GM12892 (cell line): ENCODE measurements around the gene CDH13.

ENCODE experiments used
- POLR2A ChIP-seq: IDR thresholded peaks from 2 replicates; pipeline ENCODE4 v1.6.1; 2011; ENCODE audit warnings: low read depth, low read length, control low read depth
- POLR2AphosphoS5 ChIP-seq: IDR thresholded peaks from 2 replicates; pipeline ENCODE4 v1.6.1; 2011; ENCODE audit warnings: low read depth, low read length, control low read depth
- TAF1 ChIP-seq: IDR thresholded peaks from 2 replicates; pipeline ENCODE4 v1.6.1; 2011; ENCODE audit warnings: low read depth, mild to moderate bottlenecking, control low read depth, low read length, borderline replicate concordance

- TF ChIP-seq POLR2A (no peak), POLR2AphosphoS5 (no peak), TAF1 (no peak)
Measured at GRCh38 chr16:83723244-83723643, 1096.5 kb downstream of the CDH13 start.
